GF-D8 (cell line): Measurements from ENCODE around the gene PTGIS.
A peak's percentile ranks its signal among the peaks of the same experiment; 100 is the strongest.

Experiments
- DNase-seq: peaks from one replicate; lab custom pipeline; 2025; lab: John Stamatoyannopoulos, UW

PTGIS gene

GRCh38 chr20:49560186-49560585 is 7.8 kb downstream of the PTGIS start:
- no peak for DNase-seq

GRCh38 chr20:49559411-49560081 is 8.4 kb downstream of the PTGIS start:
- DNase-seq: no peak

GRCh38 chr20:49558826-49559225 is 9.1 kb downstream of the PTGIS start:
- no peak for DNase-seq

- DNase-seq: no peak
These were observed 10.5 kb downstream of the PTGIS start for GRCh38 chr20:49557449-49557848.

GRCh38 chr20:49556621-49557020 is 11.3 kb downstream of the PTGIS start:
- DNase-seq: no peak

- DNase-seq: no peak
These were observed 18.0 kb downstream of the PTGIS start for GRCh38 chr20:49549801-49550551.

- no peak for DNase-seq
These were observed 19.5 kb downstream of the PTGIS start for GRCh38 chr20:49548371-49548947.

- DNase-seq: no peak
These were observed 22.4 kb downstream of the PTGIS start for GRCh38 chr20:49545572-49545971.

GRCh38 chr20:49544535-49544934 is 23.4 kb downstream of the PTGIS start:
- no peak for DNase-seq

GRCh38 chr20:49543858-49544437 is 24.0 kb downstream of the PTGIS start:
- DNase-seq: no peak

GRCh38 chr20:49543071-49543857 is 24.7 kb downstream of the PTGIS start:
- DNase-seq: no peak

- DNase-seq: no peak
These were observed 25.4 kb downstream of the PTGIS start for GRCh38 chr20:49542514-49542991.

- DNase-seq: peak; percentile 12
These were observed 26.0 kb downstream of the PTGIS start for GRCh38 chr20:49541733-49542513.

GRCh38 chr20:49540687-49541435 is 27.1 kb downstream of the PTGIS start:
- no peak for DNase-seq

- no peak for DNase-seq
These were observed 27.7 kb downstream of the PTGIS start for GRCh38 chr20:49540232-49540620.

- no peak for DNase-seq
These were observed 28.3 kb downstream of the PTGIS start for GRCh38 chr20:49539481-49540231.

GRCh38 chr20:49538950-49539349 is 29.0 kb downstream of the PTGIS start:
- DNase-seq: no peak

GRCh38 chr20:49534255-49534712 is 33.7 kb downstream of the PTGIS start:
- DNase-seq: peak; percentile 11

GRCh38 chr20:49532285-49532946 is 35.5 kb downstream of the PTGIS start:
- DNase-seq: no peak
